ENCODE measurements around the gene HS3ST6. TPM values are rescaled to one million over a fixed set of nuclear protein-coding genes. Genes with fewer than 3 reads are reported as not detected.
A peak's percentile ranks its signal among the peaks of the same experiment; 100 is the strongest.

HS3ST6 gene
- total RNA-seq, 4 donors from 2014 or later: not detected

GRCh38 chr16:1908983-1909382, 9.2 kb downstream of the HS3ST6 start:
- no peaks in the 10 kb centered on the region for H3K9me3 ChIP-seq
- H3K27me3 ChIP-seq: no peaks in the 10 kb centered on the region
- peak in 1 of 3 donors; percentile 46 for DNase-seq
- H3K27ac ChIP-seq: no peak overlapping the region
- H3K36me3 ChIP-seq: no peaks in the 10 kb centered on the region
- no peak overlapping the region for H3K4me3 ChIP-seq
- TF ChIP-seq POLR2A (IDR thresholded peaks at IDR 0.05): no peak
- no peak for TF ChIP-seq CTCF (IDR thresholded peaks at IDR 0.05)
- H3K4me1 ChIP-seq: peaks cover 0 to 6% (median 3%) of the 10 kb centered on the region in 4 donors

- DNase-seq: no peak
- H3K4me1 ChIP-seq: no peaks in the 10 kb centered on the region
- no peaks in the 10 kb centered on the region for H3K36me3 ChIP-seq
- no peak overlapping the region for H3K4me3 ChIP-seq
- H3K27ac ChIP-seq: no peak overlapping the region
- H3K9me3 ChIP-seq: no peaks in the 10 kb centered on the region
- TF ChIP-seq POLR2A (IDR thresholded peaks at IDR 0.05) (no peak), CTCF (IDR thresholded peaks at IDR 0.05) (no peak)
- no peaks in the 10 kb centered on the region for H3K27me3 ChIP-seq
Measured at GRCh38 chr16:1908184-1908583, 10.0 kb downstream of the HS3ST6 start.

GRCh38 chr16:1907226-1907860, 10.9 kb downstream of the HS3ST6 start:
- Histone ChIP-seq H3K27ac (no peak overlapping the region), H3K9me3 (no peaks in the 10 kb centered on the region), H3K36me3 (no peaks in the 10 kb centered on the region), H3K27me3 (no peaks in the 10 kb centered on the region), H3K4me1 (no peaks in the 10 kb centered on the region), H3K4me3 (no peak overlapping the region)
- TF ChIP-seq CTCF (IDR thresholded peaks at IDR 0.05) (no peak), POLR2A (IDR thresholded peaks at IDR 0.05) (no peak)
- peak in 1 of 3 donors; percentile 40 for DNase-seq

- no peak for TF ChIP-seq POLR2A (IDR thresholded peaks at IDR 0.05)
- no peak for TF ChIP-seq CTCF (IDR thresholded peaks at IDR 0.05)
- Histone ChIP-seq H3K9me3 (no peaks in the 10 kb centered on the region), H3K27me3 (no peaks in the 10 kb centered on the region), H3K4me1 (no peaks in the 10 kb centered on the region), H3K4me3 (no peak overlapping the region), H3K27ac (no peak overlapping the region), H3K36me3 (no peaks in the 10 kb centered on the region)
- no peak for DNase-seq
Measured at GRCh38 chr16:1906846-1907165, 11.4 kb downstream of the HS3ST6 start.

GRCh38 chr16:1906055-1906845, 12.0 kb downstream of the HS3ST6 start:
- H3K27ac ChIP-seq: no peak overlapping the region
- DNase-seq: peak in 1 of 3 donors; percentile 48
- H3K36me3 ChIP-seq: no peaks in the 10 kb centered on the region
- H3K27me3 ChIP-seq: no peaks in the 10 kb centered on the region
- TF ChIP-seq CTCF (IDR thresholded peaks at IDR 0.05): no peak
- TF ChIP-seq POLR2A (IDR thresholded peaks at IDR 0.05): no peak
- no peaks in the 10 kb centered on the region for H3K9me3 ChIP-seq
- H3K4me3 ChIP-seq: no peak overlapping the region
- H3K4me1 ChIP-seq: no peaks in the 10 kb centered on the region

Data from Peyer's patch (tissue), 4 donors.